ENCODE measurements around the gene GBP1. TPM values are rescaled to one million over a fixed set of nuclear protein-coding genes. Genes with fewer than 3 reads are reported as not detected.

GBP1 gene
- total and polyA plus RNA-seq, 2 of the 8 experiments (the other 6 are each of a cell fraction or from before 2014, with no cell fraction given): not detected

Small RNA genes lying within 50 kb of the gene (small RNA-seq; reads per million reads assigned to genes)
- not detected for gene RF00019 (ENCODE audit: insufficient read depth)

Other genes with a start within 250 kb of the GBP1 start
- 13.5 and 15.6 TPM in 2 replicates for gene GTF2B, start 173.6 kb downstream of the GBP1 start, total RNA-seq (2021; fragmentation: NEBNext Ultra II Directional; extraction: Animal tissue kit (Norgen Biotek cat#: 25700))
- gene GTF2B, start 173.6 kb downstream of the GBP1 start, polyA plus RNA-seq (2011; rRNA removed): 8.7 and 14.9 TPM in 2 replicates
- 30.6 and 34.9 TPM in 2 replicates for gene KYAT3, start 72.6 kb downstream of the GBP1 start, total RNA-seq (2021; fragmentation: NEBNext Ultra II Directional; extraction: Animal tissue kit (Norgen Biotek cat#: 25700))
- 12.5 and 18.5 TPM in 2 replicates for gene KYAT3, start 72.6 kb downstream of the GBP1 start, polyA plus RNA-seq (2011; rRNA removed)
- gene RBMXL1, start 72.6 kb downstream of the GBP1 start, total RNA-seq (2021; fragmentation: NEBNext Ultra II Directional; extraction: Animal tissue kit (Norgen Biotek cat#: 25700)): 30.4 and 31.6 TPM in 2 replicates
- 4.7 and 9.1 TPM in 2 replicates for gene RBMXL1, start 72.6 kb downstream of the GBP1 start, polyA plus RNA-seq (2011; rRNA removed)
- not detected in 2 replicates for gene GBP3, start 42.3 kb downstream of the GBP1 start, total RNA-seq (2021; fragmentation: NEBNext Ultra II Directional; extraction: Animal tissue kit (Norgen Biotek cat#: 25700))
- not detected in 2 replicates for gene GBP3, start 42.3 kb downstream of the GBP1 start, polyA plus RNA-seq (2011; rRNA removed)
- not detected in 2 replicates for gene GBP2, start 60.9 kb upstream of the GBP1 start, total RNA-seq (2021; fragmentation: NEBNext Ultra II Directional; extraction: Animal tissue kit (Norgen Biotek cat#: 25700))
- gene GBP2, start 60.9 kb upstream of the GBP1 start, polyA plus RNA-seq (2011; rRNA removed): not detected in 2 replicates
- not detected in 2 replicates for gene GBP7, start 110.8 kb upstream of the GBP1 start, total RNA-seq (2021; fragmentation: NEBNext Ultra II Directional; extraction: Animal tissue kit (Norgen Biotek cat#: 25700))
- not detected in 2 replicates for gene GBP7, start 110.8 kb upstream of the GBP1 start, polyA plus RNA-seq (2011; rRNA removed)
- not detected in 2 replicates for gene GBP4, start 133.7 kb upstream of the GBP1 start, total RNA-seq (2021; fragmentation: NEBNext Ultra II Directional; extraction: Animal tissue kit (Norgen Biotek cat#: 25700))
- 0.02 TPM in 1 of 2 replicates, not detected in the other for gene GBP4, start 133.7 kb upstream of the GBP1 start, polyA plus RNA-seq (2011; rRNA removed)
- not detected in 2 replicates for gene GBP5, start 207.7 kb upstream of the GBP1 start, total RNA-seq (2021; fragmentation: NEBNext Ultra II Directional; extraction: Animal tissue kit (Norgen Biotek cat#: 25700))
- not detected in 2 replicates for gene GBP5, start 207.7 kb upstream of the GBP1 start, polyA plus RNA-seq (2011; rRNA removed)